GM23248 (cell line): Measurements from ENCODE around the gene KRT37.
"Not testable (repeated sequence)": the region's sequence is repeated elsewhere in the genome, so short reads cannot be mapped to it uniquely, and the experiment has no call there.

Experiments used
- EZH2 ChIP-seq: fragments of 200-600 bp; sonication (generic); IDR thresholded peaks from 2 replicates; pipeline ENCODE4 v1.6.1; 2018; ENCODE audit warnings: antibody characterized with exemption, mild to moderate bottlenecking; ENCODE audit not compliant: insufficient read depth, poor library complexity, severe bottlenecking
- EZH2phosphoT487 ChIP-seq: fragments of 200-600 bp; sonication (generic); IDR thresholded peaks from 2 replicates; pipeline ENCODE4 v1.6.1; 2018; ENCODE audit warnings: antibody characterized with exemption, moderate library complexity, mild to moderate bottlenecking, low read depth; ENCODE audit not compliant: insufficient read depth

GRCh38 chr17:41395044-41395443 is 29.3 kb downstream of the KRT37 start:
- not testable (repeated sequence) for TF ChIP-seq EZH2, EZH2phosphoT487
